ENCODE results near the gene TCF12.

DNA sequence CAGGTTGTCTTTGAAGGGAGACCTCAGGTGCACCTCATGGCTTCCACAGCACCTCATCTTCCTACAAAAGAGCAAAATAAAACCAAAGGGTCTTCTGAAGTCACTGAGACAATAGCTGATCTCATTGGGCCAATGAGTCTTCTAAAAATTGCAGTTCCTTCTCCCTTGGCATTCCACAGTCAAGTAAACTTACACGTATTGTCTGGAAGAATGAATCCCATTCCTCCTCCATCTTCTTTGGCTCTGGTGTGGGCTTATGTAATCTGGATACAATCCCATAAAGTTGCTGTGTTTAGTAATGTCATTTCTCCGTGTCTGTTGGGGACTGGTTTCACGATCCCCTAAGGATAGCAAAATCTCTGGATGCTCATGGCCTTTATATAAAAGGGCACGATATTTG, 372.4 kb downstream of the TCF12 start:
- TF ChIP-seq, protein P1, sequence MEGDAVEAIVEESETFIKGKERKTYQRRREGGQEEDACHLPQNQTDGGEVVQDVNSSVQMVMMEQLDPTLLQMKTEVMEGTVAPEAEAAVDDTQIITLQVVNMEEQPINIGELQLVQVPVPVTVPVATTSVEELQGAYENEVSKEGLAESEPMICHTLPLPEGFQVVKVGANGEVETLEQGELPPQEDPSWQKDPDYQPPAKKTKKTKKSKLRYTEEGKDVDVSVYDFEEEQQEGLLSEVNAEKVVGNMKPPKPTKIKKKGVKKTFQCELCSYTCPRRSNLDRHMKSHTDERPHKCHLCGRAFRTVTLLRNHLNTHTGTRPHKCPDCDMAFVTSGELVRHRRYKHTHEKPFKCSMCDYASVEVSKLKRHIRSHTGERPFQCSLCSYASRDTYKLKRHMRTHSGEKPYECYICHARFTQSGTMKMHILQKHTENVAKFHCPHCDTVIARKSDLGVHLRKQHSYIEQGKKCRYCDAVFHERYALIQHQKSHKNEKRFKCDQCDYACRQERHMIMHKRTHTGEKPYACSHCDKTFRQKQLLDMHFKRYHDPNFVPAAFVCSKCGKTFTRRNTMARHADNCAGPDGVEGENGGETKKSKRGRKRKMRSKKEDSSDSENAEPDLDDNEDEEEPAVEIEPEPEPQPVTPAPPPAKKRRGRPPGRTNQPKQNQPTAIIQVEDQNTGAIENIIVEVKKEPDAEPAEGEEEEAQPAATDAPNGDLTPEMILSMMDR (IDR thresholded peaks at IDR 0.05), result no peak
- TF ChIP-seq EZH2 (IDR thresholded peaks at IDR 0.05) (no peak), EZH2phosphoT487 (IDR thresholded peaks at IDR 0.05) (no peak)
